ENCODE results near the gene XPNPEP2. TPM values are rescaled to one million over a fixed set of nuclear protein-coding genes. Genes with fewer than 3 reads are reported as not detected.

The XPNPEP2 gene
- total RNA-seq, 1 experiment from 2014 or later = 0.11 TPM

DNA sequence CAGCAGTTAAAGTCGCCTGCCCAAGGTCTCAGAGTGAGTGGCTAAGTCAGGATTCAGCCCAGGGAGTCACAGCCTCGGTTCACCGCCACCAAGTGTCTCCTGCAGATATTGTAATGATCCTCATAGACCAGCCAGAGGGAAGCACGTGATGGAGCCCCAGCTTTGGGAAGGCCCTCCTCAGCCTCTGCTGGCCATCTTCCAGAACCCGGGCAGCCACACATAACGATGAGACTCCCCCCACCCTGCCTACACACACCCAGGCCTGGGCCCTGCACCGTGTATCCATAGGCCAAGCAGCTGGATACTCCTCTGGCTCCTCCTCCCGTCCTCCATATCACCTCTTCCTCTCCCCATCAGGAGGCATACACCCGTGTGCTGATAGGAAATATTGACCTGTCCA lies 21.4 kb downstream of the XPNPEP2 start:
- Mint-ChIP-seq H3K36me3 (no peaks in the 10 kb centered on the region), H3K4me1 (peaks cover 7% of the 10 kb centered on the region), H3K4me3 (no peak overlapping the region), H3K27ac (no peak overlapping the region), H3K9me3 (no peaks in the 10 kb centered on the region), H3K27me3 (ENCODE audit: low read depth) (no peaks in the 10 kb centered on the region; the same call in 1 of the 2 replicates)
- TF ChIP-seq, protein P1, sequence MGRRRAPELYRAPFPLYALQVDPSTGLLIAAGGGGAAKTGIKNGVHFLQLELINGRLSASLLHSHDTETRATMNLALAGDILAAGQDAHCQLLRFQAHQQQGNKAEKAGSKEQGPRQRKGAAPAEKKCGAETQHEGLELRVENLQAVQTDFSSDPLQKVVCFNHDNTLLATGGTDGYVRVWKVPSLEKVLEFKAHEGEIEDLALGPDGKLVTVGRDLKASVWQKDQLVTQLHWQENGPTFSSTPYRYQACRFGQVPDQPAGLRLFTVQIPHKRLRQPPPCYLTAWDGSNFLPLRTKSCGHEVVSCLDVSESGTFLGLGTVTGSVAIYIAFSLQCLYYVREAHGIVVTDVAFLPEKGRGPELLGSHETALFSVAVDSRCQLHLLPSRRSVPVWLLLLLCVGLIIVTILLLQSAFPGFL (CRISPR knock-in tag; IDR thresholded peaks at IDR 0.05; ENCODE audit: borderline replicate concordance) = no peak
- TF ChIP-seq GABPB1 (CRISPR knock-in tag; IDR thresholded peaks at IDR 0.05) (no peak), RORB (CRISPR knock-in tag; IDR thresholded peaks at IDR 0.05) (no peak), ETV6 (CRISPR knock-in tag; IDR thresholded peaks at IDR 0.05) (no peak), ZNF416 (CRISPR knock-in tag; IDR thresholded peaks at IDR 0.05) (no peak)
- TF ChIP-seq, protein P2, sequence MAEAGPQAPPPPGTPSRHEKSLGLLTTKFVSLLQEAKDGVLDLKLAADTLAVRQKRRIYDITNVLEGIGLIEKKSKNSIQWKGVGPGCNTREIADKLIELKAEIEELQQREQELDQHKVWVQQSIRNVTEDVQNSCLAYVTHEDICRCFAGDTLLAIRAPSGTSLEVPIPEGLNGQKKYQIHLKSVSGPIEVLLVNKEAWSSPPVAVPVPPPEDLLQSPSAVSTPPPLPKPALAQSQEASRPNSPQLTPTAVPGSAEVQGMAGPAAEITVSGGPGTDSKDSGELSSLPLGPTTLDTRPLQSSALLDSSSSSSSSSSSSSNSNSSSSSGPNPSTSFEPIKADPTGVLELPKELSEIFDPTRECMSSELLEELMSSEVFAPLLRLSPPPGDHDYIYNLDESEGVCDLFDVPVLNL (CRISPR knock-in tag; IDR thresholded peaks at IDR 0.05; ENCODE audit: borderline replicate concordance, low read depth) = no peak
- TF ChIP-seq, protein P3, sequence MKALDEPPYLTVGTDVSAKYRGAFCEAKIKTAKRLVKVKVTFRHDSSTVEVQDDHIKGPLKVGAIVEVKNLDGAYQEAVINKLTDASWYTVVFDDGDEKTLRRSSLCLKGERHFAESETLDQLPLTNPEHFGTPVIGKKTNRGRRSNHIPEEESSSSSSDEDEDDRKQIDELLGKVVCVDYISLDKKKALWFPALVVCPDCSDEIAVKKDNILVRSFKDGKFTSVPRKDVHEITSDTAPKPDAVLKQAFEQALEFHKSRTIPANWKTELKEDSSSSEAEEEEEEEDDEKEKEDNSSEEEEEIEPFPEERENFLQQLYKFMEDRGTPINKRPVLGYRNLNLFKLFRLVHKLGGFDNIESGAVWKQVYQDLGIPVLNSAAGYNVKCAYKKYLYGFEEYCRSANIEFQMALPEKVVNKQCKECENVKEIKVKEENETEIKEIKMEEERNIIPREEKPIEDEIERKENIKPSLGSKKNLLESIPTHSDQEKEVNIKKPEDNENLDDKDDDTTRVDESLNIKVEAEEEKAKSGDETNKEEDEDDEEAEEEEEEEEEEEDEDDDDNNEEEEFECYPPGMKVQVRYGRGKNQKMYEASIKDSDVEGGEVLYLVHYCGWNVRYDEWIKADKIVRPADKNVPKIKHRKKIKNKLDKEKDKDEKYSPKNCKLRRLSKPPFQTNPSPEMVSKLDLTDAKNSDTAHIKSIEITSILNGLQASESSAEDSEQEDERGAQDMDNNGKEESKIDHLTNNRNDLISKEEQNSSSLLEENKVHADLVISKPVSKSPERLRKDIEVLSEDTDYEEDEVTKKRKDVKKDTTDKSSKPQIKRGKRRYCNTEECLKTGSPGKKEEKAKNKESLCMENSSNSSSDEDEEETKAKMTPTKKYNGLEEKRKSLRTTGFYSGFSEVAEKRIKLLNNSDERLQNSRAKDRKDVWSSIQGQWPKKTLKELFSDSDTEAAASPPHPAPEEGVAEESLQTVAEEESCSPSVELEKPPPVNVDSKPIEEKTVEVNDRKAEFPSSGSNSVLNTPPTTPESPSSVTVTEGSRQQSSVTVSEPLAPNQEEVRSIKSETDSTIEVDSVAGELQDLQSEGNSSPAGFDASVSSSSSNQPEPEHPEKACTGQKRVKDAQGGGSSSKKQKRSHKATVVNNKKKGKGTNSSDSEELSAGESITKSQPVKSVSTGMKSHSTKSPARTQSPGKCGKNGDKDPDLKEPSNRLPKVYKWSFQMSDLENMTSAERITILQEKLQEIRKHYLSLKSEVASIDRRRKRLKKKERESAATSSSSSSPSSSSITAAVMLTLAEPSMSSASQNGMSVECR (CRISPR knock-in tag; IDR thresholded peaks at IDR 0.05; ENCODE audit: borderline replicate concordance) = no peak
- TF ChIP-seq, protein P4, sequence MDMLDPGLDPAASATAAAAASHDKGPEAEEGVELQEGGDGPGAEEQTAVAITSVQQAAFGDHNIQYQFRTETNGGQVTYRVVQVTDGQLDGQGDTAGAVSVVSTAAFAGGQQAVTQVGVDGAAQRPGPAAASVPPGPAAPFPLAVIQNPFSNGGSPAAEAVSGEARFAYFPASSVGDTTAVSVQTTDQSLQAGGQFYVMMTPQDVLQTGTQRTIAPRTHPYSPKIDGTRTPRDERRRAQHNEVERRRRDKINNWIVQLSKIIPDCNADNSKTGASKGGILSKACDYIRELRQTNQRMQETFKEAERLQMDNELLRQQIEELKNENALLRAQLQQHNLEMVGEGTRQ (CRISPR knock-in tag; IDR thresholded peaks at IDR 0.05) = no peak
- TF ChIP-seq, protein P5, sequence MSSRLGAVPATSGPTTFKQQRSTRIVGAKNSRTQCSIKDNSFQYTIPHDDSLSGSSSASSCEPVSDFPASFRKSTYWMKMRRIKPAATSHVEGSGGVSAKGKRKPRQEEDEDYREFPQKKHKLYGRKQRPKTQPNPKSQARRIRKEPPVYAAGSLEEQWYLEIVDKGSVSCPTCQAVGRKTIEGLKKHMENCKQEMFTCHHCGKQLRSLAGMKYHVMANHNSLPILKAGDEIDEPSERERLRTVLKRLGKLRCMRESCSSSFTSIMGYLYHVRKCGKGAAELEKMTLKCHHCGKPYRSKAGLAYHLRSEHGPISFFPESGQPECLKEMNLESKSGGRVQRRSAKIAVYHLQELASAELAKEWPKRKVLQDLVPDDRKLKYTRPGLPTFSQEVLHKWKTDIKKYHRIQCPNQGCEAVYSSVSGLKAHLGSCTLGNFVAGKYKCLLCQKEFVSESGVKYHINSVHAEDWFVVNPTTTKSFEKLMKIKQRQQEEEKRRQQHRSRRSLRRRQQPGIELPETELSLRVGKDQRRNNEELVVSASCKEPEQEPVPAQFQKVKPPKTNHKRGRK (CRISPR knock-in tag; IDR thresholded peaks at IDR 0.05; ENCODE audit: borderline replicate concordance) = no peak
- TF ChIP-seq, protein P6, sequence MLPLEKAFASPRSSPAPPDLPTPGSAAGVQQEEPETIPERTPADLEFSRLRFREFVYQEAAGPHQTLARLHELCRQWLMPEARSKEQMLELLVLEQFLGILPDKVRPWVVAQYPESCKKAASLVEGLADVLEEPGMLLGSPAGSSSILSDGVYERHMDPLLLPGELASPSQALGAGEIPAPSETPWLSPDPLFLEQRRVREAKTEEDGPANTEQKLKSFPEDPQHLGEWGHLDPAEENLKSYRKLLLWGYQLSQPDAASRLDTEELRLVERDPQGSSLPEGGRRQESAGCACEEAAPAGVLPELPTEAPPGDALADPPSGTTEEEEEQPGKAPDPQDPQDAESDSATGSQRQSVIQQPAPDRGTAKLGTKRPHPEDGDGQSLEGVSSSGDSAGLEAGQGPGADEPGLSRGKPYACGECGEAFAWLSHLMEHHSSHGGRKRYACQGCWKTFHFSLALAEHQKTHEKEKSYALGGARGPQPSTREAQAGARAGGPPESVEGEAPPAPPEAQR (CRISPR knock-in tag; IDR thresholded peaks at IDR 0.05) = no peak
- ChIA-PET POLR2A (no interaction called here), CTCF (interaction anchor here (1.1 kb wide), 1 partner anchor 159 kb away, joined by 4 read pairs; no protein-coding TSS in a partner anchor)
- DNase-seq (ENCODE audit: low spot score) = no peak
- ATAC-seq = no peak

DNA sequence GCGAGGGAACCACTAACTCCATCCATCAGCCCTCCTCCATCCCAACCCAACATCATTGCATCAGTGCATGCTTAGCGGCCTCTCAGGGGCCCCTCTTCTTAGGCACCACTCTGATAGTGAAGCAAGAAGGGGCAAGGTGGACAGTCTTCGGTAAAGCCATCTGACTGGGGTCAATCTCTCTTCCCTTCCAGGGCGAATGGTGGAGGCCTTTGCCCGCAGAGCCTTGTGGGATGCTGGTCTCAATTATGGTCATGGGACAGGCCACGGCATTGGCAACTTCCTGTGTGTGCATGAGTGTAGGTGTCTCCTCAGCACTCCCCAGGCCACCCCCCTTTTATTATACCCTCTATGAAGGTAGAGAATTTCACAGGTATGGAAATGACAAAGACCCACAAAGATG lies 22.2 kb downstream of the XPNPEP2 start:
- no peak overlapping the region for H3K27ac Mint-ChIP-seq
- POLR2A ChIA-PET = no interaction called here
- H3K9me3 Mint-ChIP-seq = no peaks in the 10 kb centered on the region
- no peaks in the 10 kb centered on the region; the same call in 1 of the 2 replicates for H3K27me3 Mint-ChIP-seq (ENCODE audit: low read depth)
- CTCF ChIA-PET = no interaction called here
- peaks cover 5% of the 10 kb centered on the region for H3K4me1 Mint-ChIP-seq
- DNase-seq (ENCODE audit: low spot score) (no peak), ATAC-seq (no peak)
- no peak overlapping the region for H3K4me3 Mint-ChIP-seq
- H3K36me3 Mint-ChIP-seq = no peaks in the 10 kb centered on the region
- TF ChIP-seq ZNF138 (CRISPR knock-in tag; conservative IDR thresholded peaks at IDR 0.05) = no peak
- no peak for TF ChIP-seq JAZF1 (CRISPR knock-in tag; IDR thresholded peaks at IDR 0.05)
- no peak for TF ChIP-seq GABPB1 (CRISPR knock-in tag; IDR thresholded peaks at IDR 0.05)
- TF ChIP-seq, protein P7, sequence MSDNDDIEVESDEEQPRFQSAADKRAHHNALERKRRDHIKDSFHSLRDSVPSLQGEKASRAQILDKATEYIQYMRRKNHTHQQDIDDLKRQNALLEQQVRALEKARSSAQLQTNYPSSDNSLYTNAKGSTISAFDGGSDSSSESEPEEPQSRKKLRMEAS (CRISPR knock-in tag; IDR thresholded peaks at IDR 0.05) = no peak
- TF ChIP-seq, protein P8, sequence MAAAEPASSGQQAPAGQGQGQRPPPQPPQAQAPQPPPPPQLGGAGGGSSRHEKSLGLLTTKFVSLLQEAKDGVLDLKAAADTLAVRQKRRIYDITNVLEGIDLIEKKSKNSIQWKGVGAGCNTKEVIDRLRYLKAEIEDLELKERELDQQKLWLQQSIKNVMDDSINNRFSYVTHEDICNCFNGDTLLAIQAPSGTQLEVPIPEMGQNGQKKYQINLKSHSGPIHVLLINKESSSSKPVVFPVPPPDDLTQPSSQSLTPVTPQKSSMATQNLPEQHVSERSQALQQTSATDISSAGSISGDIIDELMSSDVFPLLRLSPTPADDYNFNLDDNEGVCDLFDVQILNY (CRISPR knock-in tag; IDR thresholded peaks at IDR 0.05) = no peak
- TF ChIP-seq ZNF232 (CRISPR knock-in tag; IDR thresholded peaks at IDR 0.05) = no peak
- no peak for TF ChIP-seq EMX1 (CRISPR knock-in tag; IDR thresholded peaks at IDR 0.05)
- TF ChIP-seq OVOL2 (CRISPR knock-in tag; IDR thresholded peaks at IDR 0.05; ENCODE audit: borderline replicate concordance) = no peak
- TF ChIP-seq, protein P6 (CRISPR knock-in tag; IDR thresholded peaks at IDR 0.05) = no peak
- TF ChIP-seq IRF2 (CRISPR knock-in tag; IDR thresholded peaks at IDR 0.05; ENCODE audit: borderline replicate concordance, low read depth) = no peak
- no peak for TF ChIP-seq RORB (CRISPR knock-in tag; IDR thresholded peaks at IDR 0.05)
- TF ChIP-seq ELF4 (CRISPR knock-in tag; IDR thresholded peaks at IDR 0.05; ENCODE audit: low read depth) = no peak
